SK-N-SH (cell line): ENCODE results near the gene SPG7. TPM values are rescaled to one million over a fixed set of nuclear protein-coding genes. Genes with fewer than 3 reads are reported as not detected.
"Not testable (repeated sequence)": the region's sequence is repeated elsewhere in the genome, so short reads cannot be mapped to it uniquely, and the experiment has no call there.

Source experiments
- CTCF ChIA-PET: fragments of 300-600, 350-600 bp; formaldehyde crosslinking; extraction: SDS; loops from one replicate; lab custom pipeline; 2021; lab: Yijun Ruan, JAX
- POLR2A ChIA-PET: fragments of 350-600 bp; sonication (Branson Sonifier 250); formaldehyde crosslinking; extraction: SDS; loops from one replicate; lab custom pipeline; 2020; ENCODE audit warnings: antibody characterized with exemption, inconsistent platforms; lab: Yijun Ruan, JAX
- DNase-seq: peaks from one replicate; pipeline ENCODE4 v3.0.0; 2012
- H2AFZ ChIP-seq: fragments of 200-600 bp; sonication (generic); 2 replicates; pipeline ENCODE4 v1.8.1; 2016; ENCODE audit warnings: antibody characterized with exemption, mild to moderate bottlenecking, low read depth
- H3F3A ChIP-seq: fragments of 200-600 bp; sonication (generic); replicated peaks from 2 replicates; pipeline ENCODE3; 2016; ENCODE audit warnings: antibody characterized with exemption, mild to moderate bottlenecking; ENCODE audit not compliant: insufficient read depth
- H3K27ac ChIP-seq, 2 experiments: fragments of 200-500 bp in 1 of 2; fragments of 200-600 bp in 1 of 2; sonication (Bioruptor generic) in 1 of 2; sonication (generic), shearing (Covaris generic) in 1 of 2; 2 replicates each; pipeline versions ENCODE4 v1.5.1 to v1.6.1; 2014 to 2016; ENCODE audit warnings: low read depth in 2 of 2, inconsistent platforms in 1 of 2, low read length in 1 of 2, mild to moderate bottlenecking in 1 of 2, mixed read lengths in 1 of 2
- H3K27me3 ChIP-seq: fragments of 200-600 bp; sonication (generic), shearing (Covaris generic); 2 replicates; pipeline ENCODE4 v1.6.1; 2016; ENCODE audit warnings: mixed run types; ENCODE audit not compliant: insufficient read depth
- H3K36me3 ChIP-seq, 2 experiments: fragments of 200-500 bp in 1 of 2; fragments of 200-600 bp in 1 of 2; sonication (Bioruptor generic) in 1 of 2; sonication (generic) in 1 of 2; replicated peaks in 1 of 2; 2 replicates each; pipeline versions ENCODE3 to v1.5.1; 2014 to 2016; ENCODE audit warnings: low read length in 1 of 2, mild to moderate bottlenecking in 1 of 2; ENCODE audit not compliant: insufficient read depth in 2 of 2, control insufficient read depth in 1 of 2
- H3K4me1 ChIP-seq, 2 experiments: fragments of 200-500 bp in 1 of 2; fragments of 200-600 bp in 1 of 2; sonication (Bioruptor generic) in 1 of 2; sonication (generic), shearing (Covaris generic) in 1 of 2; 2 replicates each; pipeline versions ENCODE4 v1.5.1 to v1.6.1; 2014 to 2016; ENCODE audit warnings: low read depth in 1 of 2, low read length in 1 of 2, mixed run types in 1 of 2; ENCODE audit not compliant: insufficient read depth in 2 of 2, control insufficient read depth in 1 of 2
- H3K4me2 ChIP-seq: fragments of 200-600 bp; sonication (generic), shearing (Covaris generic); 2 replicates; pipeline ENCODE4 v1.6.1; 2017; ENCODE audit warnings: mixed run types
- H3K4me3 ChIP-seq, 2 experiments: fragments of 200-500 bp in 1 of 2; fragments of 200-600 bp in 1 of 2; sonication (Bioruptor generic) in 1 of 2; sonication (generic), shearing (Covaris generic) in 1 of 2; 2 replicates each; pipeline versions ENCODE4 v1.5.1 to v1.8.1; 2014 to 2016; ENCODE audit warnings: low read depth in 2 of 2, inconsistent platforms in 1 of 2, low read length in 1 of 2, mild to moderate bottlenecking in 1 of 2, mixed read lengths in 1 of 2, moderate library complexity in 1 of 2
- H3K79me2 ChIP-seq: fragments of 200-600 bp; sonication (generic); 2 replicates; pipeline ENCODE4 v1.8.1; 2017; ENCODE audit warnings: mild to moderate bottlenecking; ENCODE audit not compliant: insufficient read depth
- H3K9ac ChIP-seq: fragments of 200-600 bp; sonication (generic); 2 replicates; pipeline ENCODE4 v1.6.1; 2017; ENCODE audit warnings: mixed run types
- H3K9me2 ChIP-seq: fragments of 200-600 bp; sonication (generic); 2 replicates; pipeline ENCODE4 v1.6.1; 2017; ENCODE audit warnings: mixed run types
- H3K9me3 ChIP-seq: fragments of 200-600 bp; sonication (generic); 2 replicates; pipeline ENCODE4 v1.6.1; 2017; ENCODE audit warnings: mixed run types, mild to moderate bottlenecking, moderate library complexity
- H4K20me1 ChIP-seq: fragments of 200-600 bp; sonication (generic); 2 replicates; pipeline ENCODE4 v1.6.1; 2017; ENCODE audit warnings: mild to moderate bottlenecking, mixed run types; ENCODE audit not compliant: insufficient read depth
- CTCF ChIP-seq: fragments of 200-600 bp; sonication (generic); IDR thresholded peaks from 2 replicates; pipeline ENCODE4 v1.6.1; 2017; ENCODE audit warnings: antibody characterized with exemption, mild to moderate bottlenecking, moderate library complexity
- EZH2phosphoT487 ChIP-seq: fragments of 200-600 bp; sonication (generic); IDR thresholded peaks from 2 replicates; pipeline ENCODE4 v1.6.1; 2017; ENCODE audit warnings: low read depth, mixed run types, mild to moderate bottlenecking, antibody characterized with exemption, moderate library complexity, borderline replicate concordance
- FOXM1 ChIP-seq: IDR thresholded peaks from 2 replicates; pipeline ENCODE4 v1.4.0; 2012; ENCODE audit warnings: low read depth, mild to moderate bottlenecking
- GATA2 ChIP-seq: sonication (generic); formaldehyde crosslinking; IDR thresholded peaks from 2 replicates; pipeline ENCODE4 v1.5.0; 2020; ENCODE audit warnings: mild to moderate bottlenecking, missing genetic modification reagents
- MAX ChIP-seq: IDR thresholded peaks from 2 replicates; pipeline ENCODE4 v1.4.0; 2012; ENCODE audit warnings: low read depth
- MXI1 ChIP-seq: IDR thresholded peaks from 2 replicates; pipeline ENCODE4 v1.6.1; 2012; ENCODE audit warnings: mild to moderate bottlenecking, low read depth, low read length, improper control_type of control experiment
- PBX3 ChIP-seq: IDR thresholded peaks from 2 replicates; pipeline ENCODE4; 2012
- RAD21 ChIP-seq: IDR thresholded peaks from 2 replicates; pipeline ENCODE4 v1.6.1; 2012; ENCODE audit warnings: mild to moderate bottlenecking, low read length
- RCOR1 ChIP-seq: fragments of 150-350 bp; IDR thresholded peaks from 2 replicates; pipeline ENCODE4 v1.6.1; 2017; ENCODE audit warnings: antibody characterized with exemption, low read length
- REST ChIP-seq: IDR thresholded peaks from 2 replicates; pipeline ENCODE4 v1.6.1; 2012; ENCODE audit warnings: mild to moderate bottlenecking, low read depth, low read length, moderate library complexity
- RFX5 ChIP-seq: IDR thresholded peaks from 2 replicates; pipeline ENCODE4 v1.6.1; 2012; ENCODE audit warnings: mild to moderate bottlenecking, improper control_type of control experiment, low read length
- RXRA ChIP-seq: IDR thresholded peaks from 2 replicates; pipeline ENCODE4 v1.4.0; 2012; ENCODE audit warnings: low read depth, mild to moderate bottlenecking, borderline replicate concordance
- SMC3 ChIP-seq: IDR thresholded peaks from 2 replicates; pipeline ENCODE4 v1.6.1; 2012; ENCODE audit warnings: low read depth, low read length, improper control_type of control experiment
- TCF12 ChIP-seq: IDR thresholded peaks from 2 replicates; pipeline ENCODE4 v1.4.0; 2012
- TEAD4 ChIP-seq: IDR thresholded peaks from 2 replicates; pipeline ENCODE4 v1.4.0; 2012; ENCODE audit warnings: mild to moderate bottlenecking, borderline replicate concordance; ENCODE audit not compliant: insufficient read depth
- USF2 ChIP-seq: fragments of 150-350 bp; IDR thresholded peaks from 2 replicates; pipeline ENCODE4 v1.6.1; 2017; ENCODE audit warnings: antibody characterized with exemption, low read length, low read depth, borderline replicate concordance
- YY1 ChIP-seq: IDR thresholded peaks from 2 replicates; pipeline ENCODE4 v1.4.0; 2012; ENCODE audit warnings: low read depth, mild to moderate bottlenecking
- WGBS: methylation state at CpG from one replicate; pipeline ENCODE4 v1.1.6; 2017; ENCODE audit warnings: low lambda C conversion rate; 5-methylcytosine and 5-hydroxymethylcytosine counted together
- polyA plus RNA-seq, 3 experiments: library from polyadenylated mRNA; depleted of rRNA; stranded (reverse); fragments of >200 nt; gene quantifications; 2 replicates each; pipeline ENCODE4 v1.2.3, GENCODE V29; 2012

Gene SPG7
- polyA plus RNA-seq, 1 of the 3 experiments (the other 2 are of a cell fraction), result 100 TPM

GRCh38 chr16:89570342-89570923, 62.2 kb downstream of the SPG7 start (continued):
- TF ChIP-seq RCOR1 (no peak), TEAD4 (no peak), USF2 (no peak), MAX (no peak), GATA2 (CRISPR knock-in tag) (no peak), CTCF (no peak), RAD21 (no peak), TCF12 (no peak)

- POLR2A ChIA-PET, result not testable (repeated sequence)
- WGBS, result 91% methylated on average over 36 of the region's 36 CpGs
Measured at GRCh38 chr16:89570983-89571598, 62.9 kb downstream of the SPG7 start.

GRCh38 chr16:89571636-89572035, 63.4 kb downstream of the SPG7 start:
- ChIA-PET CTCF (no interaction called here), POLR2A (no interaction called here)
- Histone ChIP-seq H3K27me3 (no peaks in the 10 kb centered on the region), H3K79me2 (no peaks in the 10 kb centered on the region), H3K27ac (no peak overlapping the region; a peak in 1 of 4 replicates), H3K9me2 (no peaks in the 10 kb centered on the region), H3K4me2 (no peak overlapping the region), H4K20me1 (0 out of 2 replicates have a peak, but pooled peaks cover 3% of the 10 kb centered on the region), H2AFZ (no peak overlapping the region), H3F3A (peaks cover 1% of the 10 kb centered on the region), H3K9me3 (no peaks in the 10 kb centered on the region), H3K36me3 (no peaks in the 10 kb centered on the region), H3K4me3 (no peak overlapping the region), H3K4me1 (peaks cover 0 to 16% of the 10 kb centered on the region in 2 experiments; a peak in 1 of 4 replicates), H3K9ac (no peak overlapping the region)
- TF ChIP-seq MXI1 (no peak), GATA2 (CRISPR knock-in tag) (no peak), YY1 (no peak), SMC3 (no peak), PBX3 (no peak), EZH2phosphoT487 (no peak), FOXM1 (no peak), RAD21 (no peak), REST (no peak), RFX5 (no peak), RXRA (no peak), MAX (no peak)
- WGBS, result 91% methylated on average over 14 of the region's 18 CpGs
- DNase-seq, result no peak

More at GRCh38 chr16:89570983-89571598, 62.9 kb downstream of the SPG7 start:
- H3F3A ChIP-seq, H3K27me3 ChIP-seq, H3K27ac ChIP-seq, H3K4me3 ChIP-seq, H3K9ac ChIP-seq, H4K20me1 ChIP-seq, H3K36me3 ChIP-seq, DNase-seq, H3K9me2 ChIP-seq, H3K4me2 ChIP-seq, H3K79me2 ChIP-seq, H2AFZ ChIP-seq, H3K9me3 ChIP-seq, CTCF ChIA-PET: not testable (repeated sequence)
- H3K4me1 ChIP-seq, result peaks cover 0 to 17% of the 10 kb centered on the region in 2 experiments; a peak in 1 of 4 replicates
